OCI-LY7 (cell line): Measurements from ENCODE around the gene CAP1. TPM values are rescaled to one million over a fixed set of nuclear protein-coding genes. Genes with fewer than 3 reads are reported as not detected.

Source experiments
- BruUV-seq: library from RNA; stranded (reverse); fragments of 400-500 nt; replicated peaks from 2 replicates; lab custom pipeline; 2021; lab: Mats Ljungman, UMichigan
- CTCF ChIA-PET: fragments of 300-600 bp; sonication (Branson Sonifier 250); formaldehyde crosslinking; loops from one replicate; lab custom pipeline; 2022; ENCODE audit warnings: antibody characterized with exemption; ENCODE audit not compliant: unreplicated experiment; lab: Charles Lee
- POLR2A ChIA-PET: fragments of 300-600 bp; sonication (Branson Sonifier 250); formaldehyde crosslinking; loops from one replicate; lab custom pipeline; 2022; ENCODE audit warnings: antibody characterized with exemption; lab: Charles Lee
- DNase-seq: peaks from one replicate; pipeline ENCODE4 v3.0.0-alpha.2; 2015; ENCODE audit warnings: low spot score
- H2AFZ ChIP-seq: fragments of 200-600 bp; sonication (generic), shearing (Covaris generic); 2 replicates; pipeline ENCODE4 v1.6.1; 2014; ENCODE audit warnings: mild to moderate bottlenecking, antibody characterized with exemption, low read length, moderate library complexity
- H3K27ac ChIP-seq: fragments of 200-600 bp; sonication (generic); 2 replicates; pipeline ENCODE4 v1.5.1; 2014; ENCODE audit warnings: mixed run types, low read depth, mild to moderate bottlenecking, moderate library complexity, low read length, inconsistent platforms; ENCODE audit not compliant: poor library complexity, severe bottlenecking
- H3K36me3 ChIP-seq: fragments of 200-600 bp; sonication (generic); 2 replicates; pipeline ENCODE4 v1.6.1; 2014; ENCODE audit warnings: mild to moderate bottlenecking, antibody characterized with exemption, low read length, moderate library complexity, mixed read lengths; ENCODE audit not compliant: insufficient read depth
- H3K4me1 ChIP-seq: fragments of 200-600 bp; sonication (generic); 2 replicates; pipeline ENCODE4 v1.5.1; 2014; ENCODE audit warnings: mild to moderate bottlenecking, low read length; ENCODE audit not compliant: insufficient read depth, poor library complexity, severe bottlenecking
- H3K4me2 ChIP-seq: fragments of 200-600 bp; sonication (generic); 2 replicates; pipeline ENCODE4 v1.6.1; 2014; ENCODE audit warnings: mild to moderate bottlenecking, low read length
- H3K4me3 ChIP-seq: fragments of 200-600 bp; sonication (generic); 2 replicates; pipeline ENCODE4 v1.5.1; 2014; ENCODE audit warnings: mild to moderate bottlenecking, low read depth, low read length; ENCODE audit not compliant: poor library complexity, severe bottlenecking
- H3K79me2 ChIP-seq: fragments of 200-600 bp; sonication (generic); 2 replicates; pipeline ENCODE4 v1.6.1; 2016; ENCODE audit warnings: low read depth, mild to moderate bottlenecking, low read length, moderate library complexity, mixed read lengths; ENCODE audit not compliant: insufficient read depth
- H3K9me2 ChIP-seq: fragments of 200-600 bp; sonication (generic); 2 replicates; pipeline ENCODE4 v1.6.1; 2016; ENCODE audit warnings: mild to moderate bottlenecking, low read length, mixed read lengths; ENCODE audit not compliant: insufficient read depth
- H3K9me3 ChIP-seq: fragments of 200-600 bp; sonication (generic); 2 replicates; pipeline ENCODE4 v1.6.1; 2014; ENCODE audit warnings: mild to moderate bottlenecking, mixed run types, low read length, mixed read lengths
- H4K20me1 ChIP-seq: fragments of 200-600 bp; sonication (generic); 2 replicates; pipeline ENCODE4 v1.6.1; 2014; ENCODE audit warnings: mild to moderate bottlenecking, antibody characterized with exemption, low read length, moderate library complexity, mixed read lengths; ENCODE audit not compliant: insufficient read depth
- CTCF ChIP-seq: fragments of 200-600 bp; sonication (generic); conservative IDR thresholded peaks from 2 replicates; pipeline ENCODE4 v1.5.1; 2014; ENCODE audit warnings: mild to moderate bottlenecking, antibody characterized with exemption, low read length, moderate library complexity, mixed read lengths
- EZH2phosphoT487 ChIP-seq: fragments of 200-600 bp; sonication (generic); IDR thresholded peaks from 2 replicates; pipeline ENCODE4 v1.6.1; 2018; ENCODE audit warnings: low read depth, borderline replicate concordance, mild to moderate bottlenecking, mixed run types, antibody characterized with exemption, low read length, moderate library complexity, mixed read lengths
- intact Hi-C: fragments of 100-400 bp; cut with micrococcal nuclease; formaldehyde crosslinking; loops from one replicate; pipeline ENCODE4 v1.10.0; 2022; ENCODE audit not compliant: unreplicated experiment
- total RNA-seq, 2 experiments: library from RNA; depleted of rRNA in 1 of 2; stranded (reverse); fragments of >200 nt in 1 of 2; shearing (Covaris generic) in 1 of 2; gene quantifications; 2 replicates each; pipeline ENCODE4 v1.2.3, GENCODE V29; 2014 to 2022

Gene CAP1
- total RNA-seq, 2 experiments from 2014 or later, result 193 to 296 TPM

DNA sequence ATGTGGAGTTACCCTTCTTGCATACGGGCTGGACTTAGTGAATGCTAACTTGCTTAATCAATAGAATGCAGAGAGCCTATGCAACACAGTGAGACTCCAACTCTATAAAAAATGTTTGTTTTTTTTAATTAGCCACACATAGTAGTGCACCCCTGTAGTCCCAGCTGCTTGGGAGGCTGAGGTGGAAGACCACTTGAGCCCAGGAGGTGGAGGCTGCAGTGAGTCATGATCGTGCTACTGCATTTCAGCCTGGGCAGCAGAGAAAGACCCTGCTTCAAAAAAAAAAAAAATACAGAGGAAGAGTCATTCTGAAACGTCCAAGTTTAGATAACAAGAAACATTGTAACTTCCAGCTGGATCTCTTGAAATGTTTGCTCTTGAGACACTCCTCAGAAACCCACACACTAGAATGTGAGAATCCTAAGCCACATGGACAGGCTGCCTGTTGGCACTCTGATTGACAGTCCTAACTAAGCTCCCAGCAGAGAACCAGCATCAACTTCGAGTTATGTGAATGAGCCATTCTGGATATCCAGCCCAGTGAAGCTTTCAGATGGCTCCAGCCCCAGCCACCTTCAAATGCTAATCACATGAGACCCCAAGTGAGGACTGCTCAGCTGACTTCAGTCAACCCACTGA lies 20.0 kb upstream of the CAP1 start:
- BruUV-seq, result no TSS peak
- intact Hi-C loops, result no loop called here
- H4K20me1 ChIP-seq, result no peaks in the 10 kb centered on the region
- H2AFZ ChIP-seq, result 0 out of 2 replicates have a peak overlapping the region, but pooled peaks have one; percentile 21
- no peak overlapping the region for H3K4me3 ChIP-seq
- H3K36me3 ChIP-seq, result no peaks in the 10 kb centered on the region
- DNase-seq, result no peak
- ChIA-PET POLR2A (no interaction called here), CTCF (no interaction called here)
- no peak overlapping the region for H3K27ac ChIP-seq
- H3K9me2 ChIP-seq, result no peaks in the 10 kb centered on the region
- no peaks in the 10 kb centered on the region for H3K79me2 ChIP-seq
- peaks cover 4% of the 10 kb centered on the region; the same call in 1 of the 2 replicates for H3K9me3 ChIP-seq
- no peak for TF ChIP-seq CTCF
- no peak for TF ChIP-seq EZH2phosphoT487
- H3K4me2 ChIP-seq, result no peak overlapping the region
- H3K4me1 ChIP-seq, result no peaks in the 10 kb centered on the region

GRCh38 chr1:40023379-40023944 lies 17.1 kb upstream of the CAP1 start:
- ChIA-PET CTCF (no interaction called here), POLR2A (interaction anchor here (0.7 to 1.3 kb wide), 4 partner anchors 10 to 129 kb away, joined by 3 to 4 read pairs (median 3); no protein-coding TSS in a partner anchor)
- no peaks in the 10 kb centered on the region for H3K9me2 ChIP-seq

More at GRCh38 chr1:40023379-40023944, 17.1 kb upstream of the CAP1 start:
- H4K20me1 ChIP-seq, result no peaks in the 10 kb centered on the region
- H3K4me2 ChIP-seq, result no peak overlapping the region
- no TSS peak for BruUV-seq
- intact Hi-C loops, result no loop called here
- no peaks in the 10 kb centered on the region for H3K79me2 ChIP-seq
- TF ChIP-seq CTCF (no peak), EZH2phosphoT487 (no peak)
- peaks cover 4% of the 10 kb centered on the region; the same call in 1 of the 2 replicates for H3K9me3 ChIP-seq
- H3K4me3 ChIP-seq, result no peak overlapping the region
- no peaks in the 10 kb centered on the region for H3K4me1 ChIP-seq
- H3K36me3 ChIP-seq, result no peaks in the 10 kb centered on the region
- no peak for DNase-seq
- no peak overlapping the region for H2AFZ ChIP-seq
- H3K27ac ChIP-seq, result no peak overlapping the region
